GM18907 (cell line): Measurements from ENCODE around the gene PITPNM2.

Experiments
- ATAC-seq: cut with Tn5 transposase; IDR thresholded peaks from one replicate; pipeline ENCODE4 v1.9.1; 2021; ENCODE audit warnings: mild to moderate bottlenecking, moderate library complexity; ENCODE audit not compliant: unreplicated experiment

PITPNM2 gene

GRCh38 chr12:123150744-123151456 is at the start of gene PITPNM2:
TSS of gene PITPNM2 (minus strand) at chr12:123151090. CDS start at chr12:123034590, 116,500 bp downstream.
- ATAC-seq: peak; percentile 54

- no peak for ATAC-seq
Observed at GRCh38 chr12:123200414-123200813, 49.5 kb upstream of the PITPNM2 start.

GRCh38 chr12:123199936-123200335 is 49.0 kb upstream of the PITPNM2 start:
- ATAC-seq: no peak

GRCh38 chr12:123187637-123188036 is 36.7 kb upstream of the PITPNM2 start:
- ATAC-seq: no peak

GRCh38 chr12:123180171-123180570 is 29.3 kb upstream of the PITPNM2 start:
- ATAC-seq: no peak

- ATAC-seq: no peak
Observed at GRCh38 chr12:123171967-123172366, 21.1 kb upstream of the PITPNM2 start.

GRCh38 chr12:123167329-123167728 is 16.4 kb upstream of the PITPNM2 start:
- ATAC-seq: no peak

GRCh38 chr12:123165537-123165936 is 14.6 kb upstream of the PITPNM2 start:
- no peak for ATAC-seq

GRCh38 chr12:123164710-123165261 is 13.9 kb upstream of the PITPNM2 start:
- ATAC-seq: no peak

- no peak for ATAC-seq
Observed at GRCh38 chr12:123164222-123164621, 13.3 kb upstream of the PITPNM2 start.

- no peak for ATAC-seq
Observed at GRCh38 chr12:123163227-123163626, 12.3 kb upstream of the PITPNM2 start.

GRCh38 chr12:123160801-123161487 is 10.1 kb upstream of the PITPNM2 start:
- ATAC-seq: no peak

GRCh38 chr12:123153906-123154305 is 3.0 kb upstream of the PITPNM2 start:
- no peak for ATAC-seq

- no peak for ATAC-seq
Observed at GRCh38 chr12:123152833-123153232, 1.9 kb upstream of the PITPNM2 start.

- ATAC-seq: peak; percentile 16
Observed at GRCh38 chr12:123151457-123152454, 866 bp upstream of the PITPNM2 start.

- ATAC-seq: peak; percentile 16
Observed at GRCh38 chr12:123150275-123150743, 581 bp downstream of the PITPNM2 start.

GRCh38 chr12:123149501-123150274 is 1.2 kb downstream of the PITPNM2 start:
- no peak for ATAC-seq

- ATAC-seq: no peak
Observed at GRCh38 chr12:123149088-123149487, 1.8 kb downstream of the PITPNM2 start.

- no peak for ATAC-seq
Observed at GRCh38 chr12:123148655-123149054, 2.2 kb downstream of the PITPNM2 start.

GRCh38 chr12:123148223-123148622 is 2.7 kb downstream of the PITPNM2 start:
- no peak for ATAC-seq
